Effector memory CD4-positive, alpha-beta T cell (primary cell): Measurements from ENCODE around the gene CHRNA4.

Experiments used
- DNase-seq, 3 donors: peaks; one replicate each; pipeline ENCODE4 v3.0.0-alpha.2; 2020
- H3K27ac ChIP-seq: 2 replicates; pipeline ENCODE4 v1.7.0; 2013; ENCODE audit warnings: mild to moderate bottlenecking, low read length, moderate library complexity; ENCODE audit not compliant: insufficient read depth, poor library complexity, severe bottlenecking
- H3K27me3 ChIP-seq: replicated peaks from 2 replicates; pipeline ENCODE4 v1.7.0; 2013; ENCODE audit warnings: mild to moderate bottlenecking, low read length; ENCODE audit not compliant: insufficient read depth, control insufficient read depth, poor library complexity, severe bottlenecking
- H3K36me3 ChIP-seq: 2 replicates; pipeline ENCODE4 v1.7.0; 2013; ENCODE audit warnings: mild to moderate bottlenecking, low read length, moderate library complexity; ENCODE audit not compliant: control insufficient read depth, insufficient read depth
- H3K4me1 ChIP-seq: 2 replicates; pipeline ENCODE4 v1.7.0; 2013; ENCODE audit warnings: low read length, mild to moderate bottlenecking; ENCODE audit not compliant: control insufficient read depth, insufficient read depth, poor library complexity, severe bottlenecking
- H3K4me3 ChIP-seq: 2 replicates; pipeline ENCODE4 v1.7.0; 2013; ENCODE audit warnings: low read length, low read depth, mild to moderate bottlenecking; ENCODE audit not compliant: insufficient read depth, poor library complexity, severe bottlenecking
- H3K9me3 ChIP-seq: 2 replicates; pipeline ENCODE4 v1.7.0; 2013; ENCODE audit warnings: mild to moderate bottlenecking, low read length, moderate library complexity; ENCODE audit not compliant: control insufficient read depth

The CHRNA4 gene

DNA sequence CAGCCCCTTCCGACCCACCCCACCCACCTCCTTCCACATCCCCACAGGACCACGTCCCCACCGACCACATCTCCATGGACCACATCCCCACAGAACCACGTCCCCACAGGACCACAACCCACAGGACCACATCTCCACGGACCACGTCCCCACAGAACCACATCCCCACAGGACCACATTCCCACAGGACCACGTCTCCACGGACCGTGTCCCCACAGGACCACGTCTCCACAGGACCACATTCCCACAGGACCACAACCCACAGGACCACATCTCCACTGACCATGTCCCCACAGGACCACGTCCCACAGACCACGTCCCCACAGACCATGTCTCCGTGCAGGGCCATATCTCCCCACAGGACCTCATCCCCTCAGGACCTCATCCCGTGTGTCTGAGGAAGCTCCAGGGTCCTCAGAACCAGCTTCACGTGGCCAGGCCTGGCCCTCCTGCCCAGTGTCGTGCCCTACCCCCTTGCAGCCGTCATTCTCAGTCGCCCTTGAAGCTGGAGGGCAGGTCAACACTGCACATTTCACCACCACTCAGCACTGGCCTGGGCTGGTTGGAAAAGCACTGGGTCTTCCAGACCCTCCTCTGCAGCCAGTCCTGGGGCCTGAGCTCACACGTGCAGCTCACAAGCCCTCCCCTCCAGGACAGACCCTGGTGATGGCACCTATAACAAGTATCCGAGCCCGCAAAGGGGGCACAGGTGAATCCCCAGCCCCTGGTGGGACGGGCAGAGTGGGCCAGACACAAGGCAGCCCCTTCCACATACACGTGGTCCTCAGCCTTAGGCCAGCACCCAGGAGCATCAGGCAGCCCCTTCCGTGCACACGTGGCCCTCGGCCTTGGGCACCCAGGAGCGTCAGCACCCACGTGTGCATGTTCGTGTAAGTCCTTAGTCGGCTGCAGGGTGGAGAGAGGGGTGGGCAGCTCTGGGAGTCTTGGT lies 3.9 kb downstream of the CHRNA4 start:
- no peak overlapping the region for H3K27ac ChIP-seq
- H3K36me3 ChIP-seq: no peaks in the 10 kb centered on the region
- peaks cover 16% of the 10 kb centered on the region for H3K27me3 ChIP-seq
- no peak for DNase-seq
- no peaks in the 10 kb centered on the region for H3K9me3 ChIP-seq
- peaks cover 5% of the 10 kb centered on the region for H3K4me1 ChIP-seq
- H3K4me3 ChIP-seq: no peak overlapping the region

- Histone ChIP-seq H3K27me3 (peaks cover 12% of the 10 kb centered on the region), H3K27ac (no peak overlapping the region), H3K36me3 (no peaks in the 10 kb centered on the region), H3K9me3 (no peaks in the 10 kb centered on the region), H3K4me1 (peaks cover 5% of the 10 kb centered on the region), H3K4me3 (no peak overlapping the region)
- no peak for DNase-seq
Observed at GRCh38 chr20:63356511-63356910, 4.6 kb downstream of the CHRNA4 start.

GRCh38 chr20:63355781-63356295 lies 5.3 kb downstream of the CHRNA4 start:
- no peaks in the 10 kb centered on the region for H3K9me3 ChIP-seq
- H3K4me1 ChIP-seq: peaks cover 5% of the 10 kb centered on the region
- H3K27me3 ChIP-seq: peaks cover 11% of the 10 kb centered on the region
- no peak overlapping the region for H3K4me3 ChIP-seq
- H3K36me3 ChIP-seq: no peaks in the 10 kb centered on the region
- no peak overlapping the region for H3K27ac ChIP-seq
- DNase-seq: no peak

- Histone ChIP-seq H3K36me3 (no peaks in the 10 kb centered on the region), H3K9me3 (no peaks in the 10 kb centered on the region), H3K4me1 (no peaks in the 10 kb centered on the region), H3K4me3 (no peak overlapping the region), H3K27me3 (peaks cover under 1% of the 10 kb centered on the region), H3K27ac (no peak overlapping the region)
- DNase-seq: no peak
Observed at GRCh38 chr20:63354636-63355350, 6.4 kb downstream of the CHRNA4 start.

DNA sequence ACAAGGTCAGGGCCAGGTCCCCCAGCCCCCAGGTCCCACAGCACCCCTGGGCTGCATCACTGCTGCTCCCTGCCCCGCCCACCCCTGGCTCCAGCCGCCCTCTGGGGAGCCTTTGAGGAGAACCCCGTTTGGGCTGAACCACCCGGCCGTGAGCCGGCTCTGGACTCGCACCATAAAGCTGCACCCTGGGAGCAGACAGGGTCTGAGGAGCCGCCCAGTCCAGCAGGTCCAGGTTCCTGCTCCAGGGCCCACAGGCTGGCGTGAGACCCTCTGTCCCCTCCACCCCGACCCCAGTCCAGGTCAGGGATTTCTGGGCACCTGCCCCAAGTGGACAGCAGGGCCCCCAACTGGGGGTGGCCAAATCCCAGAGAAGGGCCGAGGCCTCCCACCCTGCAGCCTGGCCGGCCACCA lies 8.3 kb downstream of the CHRNA4 start:
- no peak for DNase-seq
- Histone ChIP-seq H3K27ac (no peak overlapping the region), H3K9me3 (no peaks in the 10 kb centered on the region), H3K27me3 (no peaks in the 10 kb centered on the region), H3K36me3 (no peaks in the 10 kb centered on the region), H3K4me1 (no peaks in the 10 kb centered on the region), H3K4me3 (no peak overlapping the region)

DNA sequence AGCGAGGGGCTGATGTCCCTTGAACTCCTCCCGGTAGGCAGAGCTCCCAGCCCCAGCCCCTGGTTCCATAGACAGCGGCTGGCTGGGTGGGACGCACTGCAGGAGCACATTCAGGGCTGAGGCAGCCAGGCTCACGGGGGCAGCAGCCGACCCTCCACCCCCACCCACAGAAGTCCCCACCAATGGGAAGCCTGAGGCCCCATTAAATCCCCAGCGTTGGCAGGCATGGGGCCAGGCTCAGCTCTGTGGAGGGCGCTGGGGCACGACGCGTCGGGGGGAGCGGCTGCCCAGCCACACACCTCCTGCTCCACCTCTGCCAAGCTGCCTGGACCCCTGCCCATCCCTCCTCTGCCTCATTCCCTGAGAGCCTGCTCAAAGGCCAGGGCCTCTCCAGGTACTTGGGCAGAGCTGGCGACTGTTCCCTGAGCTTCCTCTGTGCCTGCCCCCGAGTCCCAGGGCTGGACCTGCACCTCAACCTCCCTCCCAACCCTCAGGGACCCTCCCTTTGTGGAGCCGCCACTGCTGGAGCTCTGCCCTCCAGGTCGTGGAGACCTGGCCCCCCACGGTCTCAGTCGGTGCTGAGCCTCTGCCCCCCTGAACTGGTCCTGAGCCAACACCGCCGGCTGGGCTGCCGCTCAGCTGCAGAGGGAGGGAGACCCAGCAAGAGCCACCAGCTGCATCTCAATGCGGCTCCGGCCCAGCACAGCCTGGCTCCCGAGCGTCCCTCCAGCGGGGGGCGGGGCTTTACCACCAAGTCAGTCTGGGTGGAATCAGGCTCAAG lies 9.1 kb downstream of the CHRNA4 start:
- H3K27me3 ChIP-seq: no peaks in the 10 kb centered on the region
- H3K36me3 ChIP-seq: no peaks in the 10 kb centered on the region
- no peaks in the 10 kb centered on the region for H3K4me1 ChIP-seq
- H3K4me3 ChIP-seq: no peak overlapping the region
- no peaks in the 10 kb centered on the region for H3K9me3 ChIP-seq
- H3K27ac ChIP-seq: no peak overlapping the region
- no peak for DNase-seq

- no peak for DNase-seq
Observed at GRCh38 chr20:63351326-63351700, 9.8 kb downstream of the CHRNA4 start.

DNA sequence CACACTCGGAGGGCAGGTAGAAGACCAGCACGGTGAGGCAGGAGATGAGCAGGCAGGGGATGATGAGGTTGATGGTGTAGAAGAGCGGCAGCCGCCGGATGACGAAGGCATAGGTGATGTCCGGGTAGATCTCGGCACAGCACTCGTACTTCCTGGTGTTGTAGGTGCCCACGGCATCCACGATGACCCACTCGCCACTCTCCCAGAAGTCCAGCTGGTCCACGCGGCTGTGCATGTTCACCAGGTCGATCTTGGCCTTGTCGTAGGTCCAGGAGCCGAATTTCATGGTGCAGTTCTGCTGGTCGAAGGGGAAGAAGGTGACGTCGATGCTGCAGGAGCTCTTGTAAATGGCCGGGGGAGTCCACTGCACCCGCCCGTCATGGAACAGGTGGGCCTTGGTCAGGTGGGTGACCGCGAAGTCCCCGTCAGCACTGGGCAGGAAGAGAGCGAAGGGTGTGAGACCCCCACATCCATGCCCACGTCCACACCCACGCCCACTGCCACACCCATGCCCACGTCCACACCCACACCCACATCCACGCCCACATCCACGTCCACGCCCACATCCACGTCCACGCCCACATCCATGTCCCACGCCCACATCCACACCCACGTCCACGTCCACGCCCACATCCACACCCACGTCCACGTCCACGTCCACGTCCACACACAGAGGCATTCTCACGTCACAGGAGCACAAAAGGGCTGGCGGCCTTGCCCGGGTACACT lies 10.4 kb downstream of the CHRNA4 start:
- DNase-seq: no peak
- no peaks in the 10 kb centered on the region for H3K36me3 ChIP-seq
- H3K4me3 ChIP-seq: no peak overlapping the region
- H3K27ac ChIP-seq: no peak overlapping the region
- H3K9me3 ChIP-seq: no peaks in the 10 kb centered on the region
- no peaks in the 10 kb centered on the region for H3K4me1 ChIP-seq
- no peaks in the 10 kb centered on the region for H3K27me3 ChIP-seq

More at GRCh38 chr20:63351326-63351700, 9.8 kb downstream of the CHRNA4 start:
- H3K4me3 ChIP-seq: no peak overlapping the region
- no peak overlapping the region for H3K27ac ChIP-seq
- no peaks in the 10 kb centered on the region for H3K9me3 ChIP-seq
- H3K27me3 ChIP-seq: no peaks in the 10 kb centered on the region
- H3K36me3 ChIP-seq: no peaks in the 10 kb centered on the region
- no peaks in the 10 kb centered on the region for H3K4me1 ChIP-seq

DNA sequence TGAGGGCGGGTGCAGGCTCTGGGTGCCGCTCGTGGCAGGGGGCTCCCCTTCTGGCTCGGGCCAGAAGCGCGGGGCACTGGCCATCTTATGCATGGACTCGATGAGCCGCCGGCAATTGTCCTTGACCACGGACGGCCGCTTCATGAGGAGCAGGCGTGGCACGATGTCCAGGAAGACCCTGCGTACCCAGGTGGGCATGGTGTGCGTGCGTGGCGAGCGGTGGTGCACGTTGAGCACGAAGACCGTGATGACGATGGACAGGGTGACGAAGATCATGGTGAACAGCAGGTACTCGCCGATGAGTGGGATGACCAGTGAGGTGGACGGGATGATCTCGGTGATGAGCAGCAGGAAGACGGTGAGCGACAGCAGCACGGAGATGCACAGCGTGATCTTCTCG lies 11.0 kb downstream of the CHRNA4 start:
- H3K36me3 ChIP-seq: no peaks in the 10 kb centered on the region
- no peak for DNase-seq
- no peak overlapping the region for H3K27ac ChIP-seq
- no peak overlapping the region for H3K4me3 ChIP-seq
- no peaks in the 10 kb centered on the region for H3K27me3 ChIP-seq
- H3K4me1 ChIP-seq: no peaks in the 10 kb centered on the region
- no peaks in the 10 kb centered on the region for H3K9me3 ChIP-seq
